Fibroblast of the conjunctiva (primary cell): Measurements from ENCODE around the gene OR52W1.

Experiments
- DNase-seq: peaks from one replicate; pipeline ENCODE4 v3.0.0-alpha.2; 2010; ENCODE audit warnings: low read depth

OR52W1 gene

GRCh38 chr11:6199174-6199810, at the start of gene OR52W1:
Gene OR52W1, plus strand, starts transcription at chr11:6199224. Its CDS starts 0 bp downstream, at chr11:6199224.
- no peak for DNase-seq

GRCh38 chr11:6151117-6151516, 47.9 kb upstream of the OR52W1 start:
- no peak for DNase-seq

- no peak for DNase-seq
Observed at GRCh38 chr11:6152126-6152525, 46.9 kb upstream of the OR52W1 start.

GRCh38 chr11:6156628-6157359, 42.2 kb upstream of the OR52W1 start:
- no peak for DNase-seq

GRCh38 chr11:6170226-6170625, 28.8 kb upstream of the OR52W1 start, which contains the start of gene OR52B2:
Gene OR52B2, minus strand, starts transcription at chr11:6170326. Its CDS starts 0 bp downstream, at chr11:6170326.
- no peak for DNase-seq

- DNase-seq: no peak
Observed at GRCh38 chr11:6175440-6175839, 23.6 kb upstream of the OR52W1 start.

- DNase-seq: no peak
Observed at GRCh38 chr11:6191742-6192141, 7.3 kb upstream of the OR52W1 start.

- no peak for DNase-seq
Observed at GRCh38 chr11:6194065-6194581, 4.9 kb upstream of the OR52W1 start.

GRCh38 chr11:6196396-6196795, 2.6 kb upstream of the OR52W1 start:
- no peak for DNase-seq

GRCh38 chr11:6197466-6198200, 1.4 kb upstream of the OR52W1 start:
- DNase-seq: no peak

GRCh38 chr11:6200975-6201374, 2.0 kb downstream of the OR52W1 start:
- no peak for DNase-seq

- DNase-seq: no peak
Observed at GRCh38 chr11:6201481-6201880, 2.5 kb downstream of the OR52W1 start.

GRCh38 chr11:6202041-6202440, 3.0 kb downstream of the OR52W1 start:
- no peak for DNase-seq

- no peak for DNase-seq
Observed at GRCh38 chr11:6203327-6203726, 4.3 kb downstream of the OR52W1 start.

GRCh38 chr11:6204706-6205105, 5.7 kb downstream of the OR52W1 start:
- DNase-seq: no peak

GRCh38 chr11:6205366-6205765, 6.3 kb downstream of the OR52W1 start, which contains the start of gene C11orf42:
Gene C11orf42, plus strand, starts transcription at chr11:6205557. Its CDS starts 59 bp downstream, at chr11:6205616.
- DNase-seq: no peak

GRCh38 chr11:6206456-6207180, 7.6 kb downstream of the OR52W1 start:
- no peak for DNase-seq

GRCh38 chr11:6209801-6210200, 10.8 kb downstream of the OR52W1 start:
- DNase-seq: no peak

GRCh38 chr11:6210274-6210955, 11.4 kb downstream of the OR52W1 start:
- DNase-seq: no peak

- no peak for DNase-seq
Observed at GRCh38 chr11:6214530-6214929, 15.5 kb downstream of the OR52W1 start.

GRCh38 chr11:6216501-6216900, 17.5 kb downstream of the OR52W1 start:
- no peak for DNase-seq
